Panc1 (cell line): ENCODE data around the gene JMJD1C.

Experiments used
- POLR2AphosphoS5 ChIP-seq: IDR thresholded peaks from 2 replicates; pipeline ENCODE4 v1.6.1; 2012; ENCODE audit warnings: mild to moderate bottlenecking, low read depth, low read length, moderate library complexity
- SIN3A ChIP-seq: IDR thresholded peaks from 2 replicates; pipeline ENCODE4 v1.6.1; 2012; ENCODE audit warnings: low read depth, mild to moderate bottlenecking, low read length, moderate library complexity, borderline replicate concordance; ENCODE audit not compliant: insufficient read depth
- TF ChIP-seq, protein P1 (sequence below): fragments of 450-650 bp; IDR thresholded peaks from 2 replicates; pipeline ENCODE4 v1.5.1; 2017; ENCODE audit warnings: mild to moderate bottlenecking
- TF ChIP-seq, protein P2 (sequence below), 2 experiments: IDR thresholded peaks; 2 replicates each; pipeline ENCODE4 v1.6.1; 2011 to 2012; ENCODE audit warnings: low read depth in 2 of 2, control low read depth in 1 of 2, low read length in 1 of 2, mild to moderate bottlenecking in 1 of 2, moderate library complexity in 1 of 2; ENCODE audit not compliant: insufficient read depth in 1 of 2

DNA sequence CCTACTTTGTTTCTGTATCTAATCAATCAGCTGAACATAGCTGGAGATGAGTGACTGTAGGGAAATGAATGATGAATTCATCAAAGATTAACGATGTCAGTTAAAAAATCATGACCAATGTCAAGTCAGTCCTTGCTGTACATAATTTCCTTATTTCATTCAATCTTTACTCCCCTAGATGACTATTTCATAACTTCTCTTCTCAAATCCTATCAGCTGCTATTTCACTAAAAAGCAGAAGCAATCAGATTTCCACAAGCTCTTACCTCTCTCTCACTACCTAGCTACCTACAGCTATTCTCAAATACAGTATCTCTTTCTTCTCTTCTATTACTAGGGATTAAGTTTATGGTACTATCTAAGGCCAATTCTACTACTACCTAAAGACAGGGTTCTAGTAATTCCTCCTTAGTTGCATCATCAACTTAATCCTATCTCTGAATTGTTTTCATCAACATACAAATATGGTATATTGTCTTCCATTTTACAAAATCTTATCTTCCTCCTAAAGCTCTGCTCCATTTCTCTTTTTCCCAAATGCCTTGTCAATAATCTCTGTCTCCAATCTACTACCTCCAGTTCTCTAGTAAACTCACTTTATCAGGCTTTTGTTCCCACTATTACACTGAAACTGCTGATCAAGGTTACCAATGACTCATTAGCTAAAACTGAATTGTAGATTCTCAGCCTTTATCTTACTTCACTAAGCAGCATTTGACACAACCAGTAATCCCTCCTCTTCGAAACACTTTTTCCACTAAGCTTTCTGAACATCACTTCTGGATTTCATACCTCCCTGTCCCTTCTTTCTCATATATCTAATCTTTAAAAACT is 28.4 kb downstream of the JMJD1C start:
- TF ChIP-seq, protein P1, sequence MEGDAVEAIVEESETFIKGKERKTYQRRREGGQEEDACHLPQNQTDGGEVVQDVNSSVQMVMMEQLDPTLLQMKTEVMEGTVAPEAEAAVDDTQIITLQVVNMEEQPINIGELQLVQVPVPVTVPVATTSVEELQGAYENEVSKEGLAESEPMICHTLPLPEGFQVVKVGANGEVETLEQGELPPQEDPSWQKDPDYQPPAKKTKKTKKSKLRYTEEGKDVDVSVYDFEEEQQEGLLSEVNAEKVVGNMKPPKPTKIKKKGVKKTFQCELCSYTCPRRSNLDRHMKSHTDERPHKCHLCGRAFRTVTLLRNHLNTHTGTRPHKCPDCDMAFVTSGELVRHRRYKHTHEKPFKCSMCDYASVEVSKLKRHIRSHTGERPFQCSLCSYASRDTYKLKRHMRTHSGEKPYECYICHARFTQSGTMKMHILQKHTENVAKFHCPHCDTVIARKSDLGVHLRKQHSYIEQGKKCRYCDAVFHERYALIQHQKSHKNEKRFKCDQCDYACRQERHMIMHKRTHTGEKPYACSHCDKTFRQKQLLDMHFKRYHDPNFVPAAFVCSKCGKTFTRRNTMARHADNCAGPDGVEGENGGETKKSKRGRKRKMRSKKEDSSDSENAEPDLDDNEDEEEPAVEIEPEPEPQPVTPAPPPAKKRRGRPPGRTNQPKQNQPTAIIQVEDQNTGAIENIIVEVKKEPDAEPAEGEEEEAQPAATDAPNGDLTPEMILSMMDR = no peak
- no peak for TF ChIP-seq SIN3A
- TF ChIP-seq, protein P2, sequence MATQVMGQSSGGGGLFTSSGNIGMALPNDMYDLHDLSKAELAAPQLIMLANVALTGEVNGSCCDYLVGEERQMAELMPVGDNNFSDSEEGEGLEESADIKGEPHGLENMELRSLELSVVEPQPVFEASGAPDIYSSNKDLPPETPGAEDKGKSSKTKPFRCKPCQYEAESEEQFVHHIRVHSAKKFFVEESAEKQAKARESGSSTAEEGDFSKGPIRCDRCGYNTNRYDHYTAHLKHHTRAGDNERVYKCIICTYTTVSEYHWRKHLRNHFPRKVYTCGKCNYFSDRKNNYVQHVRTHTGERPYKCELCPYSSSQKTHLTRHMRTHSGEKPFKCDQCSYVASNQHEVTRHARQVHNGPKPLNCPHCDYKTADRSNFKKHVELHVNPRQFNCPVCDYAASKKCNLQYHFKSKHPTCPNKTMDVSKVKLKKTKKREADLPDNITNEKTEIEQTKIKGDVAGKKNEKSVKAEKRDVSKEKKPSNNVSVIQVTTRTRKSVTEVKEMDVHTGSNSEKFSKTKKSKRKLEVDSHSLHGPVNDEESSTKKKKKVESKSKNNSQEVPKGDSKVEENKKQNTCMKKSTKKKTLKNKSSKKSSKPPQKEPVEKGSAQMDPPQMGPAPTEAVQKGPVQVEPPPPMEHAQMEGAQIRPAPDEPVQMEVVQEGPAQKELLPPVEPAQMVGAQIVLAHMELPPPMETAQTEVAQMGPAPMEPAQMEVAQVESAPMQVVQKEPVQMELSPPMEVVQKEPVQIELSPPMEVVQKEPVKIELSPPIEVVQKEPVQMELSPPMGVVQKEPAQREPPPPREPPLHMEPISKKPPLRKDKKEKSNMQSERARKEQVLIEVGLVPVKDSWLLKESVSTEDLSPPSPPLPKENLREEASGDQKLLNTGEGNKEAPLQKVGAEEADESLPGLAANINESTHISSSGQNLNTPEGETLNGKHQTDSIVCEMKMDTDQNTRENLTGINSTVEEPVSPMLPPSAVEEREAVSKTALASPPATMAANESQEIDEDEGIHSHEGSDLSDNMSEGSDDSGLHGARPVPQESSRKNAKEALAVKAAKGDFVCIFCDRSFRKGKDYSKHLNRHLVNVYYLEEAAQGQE (IDR thresholded peaks at IDR 0.05; ENCODE audit: insufficient read depth in 1 of 2, low read depth in 2 of 2, low read length in 1 of 2) = no peak
- TF ChIP-seq POLR2AphosphoS5 = no peak
